SKM-1 treated with dmso at 0.1 percent for 144 hours (cell line): ENCODE results near the gene COTL1.

Source experiments
- DNase-seq: peaks from one replicate; lab custom pipeline; 2025; ENCODE audit not compliant: unreplicated experiment; lab: John Stamatoyannopoulos, UW

COTL1 gene

GRCh38 chr16:84614968-84615813 lies 2.7 kb downstream of the COTL1 start:
- DNase-seq, result no peak

DNA sequence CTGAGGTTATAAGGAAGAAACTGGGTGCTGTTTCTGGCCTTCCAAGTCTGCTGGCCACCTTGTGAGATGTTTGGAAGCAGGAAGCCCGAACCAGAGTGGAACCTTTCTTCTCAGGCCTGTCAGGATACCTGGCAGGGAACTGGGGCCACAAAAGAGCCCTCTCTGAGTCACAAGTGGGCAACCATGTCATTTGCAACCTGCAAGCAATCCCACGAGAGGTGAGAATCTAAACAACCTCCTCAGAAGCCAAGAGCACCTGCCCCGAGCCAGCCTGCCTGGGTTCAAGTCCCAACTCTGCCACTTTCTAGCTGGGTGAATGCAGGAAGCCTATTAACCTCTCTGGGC lies 3.3 kb downstream of the COTL1 start:
- DNase-seq, result no peak

- no peak for DNase-seq
Measured at GRCh38 chr16:84614073-84614459, 3.8 kb downstream of the COTL1 start.

GRCh38 chr16:84613408-84614072 lies 4.3 kb downstream of the COTL1 start:
- no peak for DNase-seq

GRCh38 chr16:84612686-84613085 lies 5.2 kb downstream of the COTL1 start:
- no peak for DNase-seq

- DNase-seq, result no peak
Measured at GRCh38 chr16:84611041-84611440, 6.8 kb downstream of the COTL1 start.

- DNase-seq, result no peak
Measured at GRCh38 chr16:84610376-84610775, 7.5 kb downstream of the COTL1 start.

- no peak for DNase-seq
Measured at GRCh38 chr16:84609563-84610177, 8.2 kb downstream of the COTL1 start.

GRCh38 chr16:84608282-84608681 lies 9.6 kb downstream of the COTL1 start:
- DNase-seq, result no peak

- peak; percentile 98 for DNase-seq
Measured at GRCh38 chr16:84607694-84608093, 10.2 kb downstream of the COTL1 start.

GRCh38 chr16:84607061-84607460 lies 10.8 kb downstream of the COTL1 start:
- no peak for DNase-seq

DNA sequence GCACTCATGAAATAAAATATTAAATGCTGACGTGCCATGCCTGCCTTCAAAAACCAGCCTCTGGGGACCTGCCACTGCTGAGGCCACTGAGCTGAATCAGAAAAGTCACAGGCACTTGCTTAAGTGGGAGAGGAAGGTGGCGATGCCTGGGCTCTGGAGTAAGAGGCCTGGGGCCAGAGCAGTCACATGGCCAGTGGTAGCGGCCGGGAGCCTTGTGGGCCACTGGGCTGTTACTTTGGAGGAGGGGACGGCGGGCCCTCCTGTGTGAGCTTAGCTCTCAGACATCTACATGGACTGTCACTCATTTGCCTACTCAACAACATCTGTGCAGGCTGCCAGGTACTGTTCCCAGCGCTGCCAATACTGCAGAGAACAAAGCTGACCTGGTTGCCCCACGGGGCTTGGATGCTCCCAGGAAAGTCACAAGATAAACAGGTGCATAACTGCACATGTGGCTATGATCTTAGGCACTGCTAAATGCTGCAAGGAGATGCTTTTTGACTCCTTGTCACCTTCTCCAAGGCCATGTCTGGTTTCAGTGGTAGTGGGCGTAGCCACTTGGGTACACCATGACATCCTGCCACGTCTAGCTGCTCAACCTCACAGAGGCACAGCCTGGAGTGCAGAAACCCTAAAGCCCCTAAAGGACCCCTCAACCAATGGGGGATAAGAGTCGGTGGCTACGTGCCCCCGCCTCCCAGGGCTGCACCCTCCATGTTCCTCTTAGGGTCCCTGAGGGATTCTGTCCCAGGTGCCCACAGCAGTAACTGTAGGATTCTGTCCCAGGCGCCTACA lies 11.6 kb downstream of the COTL1 start:
- no peak for DNase-seq

GRCh38 chr16:84605339-84605848 lies 12.5 kb downstream of the COTL1 start:
- DNase-seq, result no peak

- no peak for DNase-seq
Measured at GRCh38 chr16:84604477-84605013, 13.3 kb downstream of the COTL1 start.

GRCh38 chr16:84603940-84604339 lies 13.9 kb downstream of the COTL1 start:
- no peak for DNase-seq

GRCh38 chr16:84603140-84603816 lies 14.6 kb downstream of the COTL1 start:
- DNase-seq, result peak; percentile 65

DNA sequence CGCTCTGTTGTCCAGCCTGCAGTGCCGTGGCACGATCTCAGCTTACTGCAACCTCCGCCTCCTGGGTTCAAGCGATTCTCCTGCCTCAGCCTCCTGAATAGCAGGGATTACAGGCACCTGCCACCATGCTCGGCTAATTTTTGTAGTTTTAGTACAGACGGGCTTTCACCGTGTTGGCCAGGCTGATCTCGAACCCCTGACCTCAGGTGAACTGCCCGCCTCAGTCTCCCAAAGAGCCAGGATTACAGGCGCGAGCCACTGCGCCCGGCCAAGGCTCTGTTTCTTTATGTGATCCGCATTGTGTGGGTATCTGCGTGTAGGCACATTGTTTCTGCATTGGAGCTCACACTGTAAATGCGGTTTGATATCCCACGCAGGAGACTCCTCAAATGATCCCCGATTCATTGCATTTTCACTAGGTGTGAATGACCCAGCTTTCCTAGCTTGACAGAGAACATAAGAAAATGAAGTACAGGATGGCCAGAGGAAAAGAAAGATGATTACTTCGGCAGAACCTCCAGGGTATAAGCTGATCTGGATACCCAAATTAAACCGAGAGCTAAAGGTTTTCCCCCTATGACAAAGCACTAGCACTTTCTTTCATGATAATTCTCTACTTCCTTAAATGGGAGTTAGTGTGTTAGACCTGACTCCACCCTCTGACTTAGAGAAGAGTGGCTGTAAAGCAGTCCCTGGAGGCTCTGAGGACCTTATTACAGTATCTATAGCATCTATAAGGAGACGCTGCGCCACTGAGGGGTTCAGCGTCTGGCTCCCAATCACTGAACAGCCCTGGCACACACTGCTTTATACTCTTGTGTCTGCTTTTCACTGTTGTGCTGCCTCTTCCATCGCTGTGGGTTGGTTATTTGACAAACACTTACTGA lies 17.3 kb downstream of the COTL1 start:
- DNase-seq, result peak; percentile 70

DNA sequence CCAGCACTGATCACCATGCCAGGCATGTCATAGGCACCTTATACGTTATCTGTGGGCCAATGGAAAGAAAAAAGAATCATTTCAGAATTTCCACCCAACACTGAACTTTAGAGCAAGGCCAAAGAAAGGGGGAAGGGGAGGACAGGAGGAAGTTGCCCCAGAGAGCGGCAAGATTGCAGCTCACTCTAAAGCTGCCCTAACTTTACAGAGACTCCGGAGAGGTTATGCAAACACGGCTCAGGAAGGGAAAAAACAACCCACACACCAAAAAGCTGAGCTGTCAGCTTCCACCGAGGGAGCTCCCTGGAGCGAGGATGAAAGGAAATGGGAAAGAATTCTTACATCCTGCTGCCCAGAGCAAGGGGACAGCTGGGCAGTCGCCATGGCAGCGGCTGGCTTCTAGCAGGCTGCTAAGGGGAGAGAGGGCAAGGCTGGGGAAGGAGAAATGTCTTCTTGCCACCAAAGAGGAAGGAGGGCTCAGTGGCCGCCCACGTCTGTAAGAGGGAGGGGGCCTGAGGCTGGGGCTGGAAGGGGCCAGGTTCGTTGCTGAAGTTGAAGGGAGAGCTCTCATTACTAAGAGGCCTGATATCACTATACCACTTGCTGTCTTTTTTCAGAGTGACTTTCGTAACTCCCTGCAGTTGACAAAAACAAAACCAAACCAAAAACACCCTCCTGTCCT lies 18.2 kb downstream of the COTL1 start:
- peak; percentile 94 for DNase-seq

DNA sequence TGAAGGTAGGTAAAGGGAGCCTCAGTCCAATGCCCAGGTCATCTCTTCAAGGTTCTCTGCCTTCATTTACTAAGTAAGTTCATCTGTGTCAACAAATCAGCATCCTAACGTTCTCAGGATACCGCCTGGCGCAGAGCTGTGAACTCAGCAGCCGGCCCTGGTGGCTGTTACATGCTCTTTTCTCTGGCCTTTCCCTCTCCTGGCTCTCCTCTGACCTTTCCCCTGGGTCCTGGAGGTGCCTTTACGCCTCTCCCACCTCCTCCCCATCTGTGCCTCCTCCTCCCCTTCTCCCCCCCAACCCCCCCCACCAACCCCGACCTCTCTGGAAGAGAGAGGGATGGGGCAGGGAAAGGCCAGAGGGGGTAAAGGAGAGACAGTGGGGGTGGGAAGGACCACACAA lies 19.5 kb downstream of the COTL1 start:
- DNase-seq, result no peak
